Lower leg skin (tissue), 3 donors: Measurements from ENCODE around the gene CITED2.

Experiments
- POLR2A ChIP-seq, 2 donors: fragments of 450-650 bp; IDR thresholded peaks; one replicate each; pipeline ENCODE4 v1.6.1; 2016 to 2017; ENCODE audit warnings: antibody characterized with exemption in 2 of 2, mild to moderate bottlenecking in 1 of 2, moderate library complexity in 1 of 2
- TF ChIP-seq, protein P1 (sequence below), 3 donors: fragments of 450-650 bp; IDR thresholded peaks; one replicate each; pipeline ENCODE4 v1.5.1; 2016; ENCODE audit warnings: antibody characterized with exemption in 3 of 3, mild to moderate bottlenecking in 3 of 3, moderate library complexity in 2 of 3

DNA sequence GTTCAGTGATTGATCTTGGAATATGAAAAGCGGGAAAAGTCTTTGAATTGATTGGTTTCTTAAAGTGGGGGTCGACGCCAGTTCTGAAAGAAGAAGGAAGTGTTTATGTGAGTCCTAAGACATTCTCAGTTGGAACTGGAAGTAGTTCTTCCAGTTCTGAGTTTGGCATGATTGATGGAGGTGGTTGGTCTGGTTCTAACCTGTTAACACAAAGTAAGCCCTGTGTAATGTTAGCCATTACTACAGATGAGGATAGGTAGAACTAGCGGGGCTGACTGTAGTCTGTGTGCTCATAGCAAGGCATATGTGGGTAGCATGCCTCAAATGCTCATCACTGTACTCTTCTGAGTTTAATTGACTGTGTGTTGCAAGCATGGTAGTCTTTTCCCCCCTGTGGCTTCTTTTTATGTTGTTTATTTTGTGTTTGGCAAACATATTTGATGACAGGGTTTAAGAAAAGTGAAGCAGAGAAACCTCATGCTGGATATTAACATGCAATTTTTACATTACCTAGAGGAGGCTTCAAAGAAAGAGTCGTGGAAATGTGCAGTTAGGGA, 24.9 kb downstream of the CITED2 start:
- no peak for TF ChIP-seq POLR2A (IDR thresholded peaks at IDR 0.05)
- TF ChIP-seq, protein P1, sequence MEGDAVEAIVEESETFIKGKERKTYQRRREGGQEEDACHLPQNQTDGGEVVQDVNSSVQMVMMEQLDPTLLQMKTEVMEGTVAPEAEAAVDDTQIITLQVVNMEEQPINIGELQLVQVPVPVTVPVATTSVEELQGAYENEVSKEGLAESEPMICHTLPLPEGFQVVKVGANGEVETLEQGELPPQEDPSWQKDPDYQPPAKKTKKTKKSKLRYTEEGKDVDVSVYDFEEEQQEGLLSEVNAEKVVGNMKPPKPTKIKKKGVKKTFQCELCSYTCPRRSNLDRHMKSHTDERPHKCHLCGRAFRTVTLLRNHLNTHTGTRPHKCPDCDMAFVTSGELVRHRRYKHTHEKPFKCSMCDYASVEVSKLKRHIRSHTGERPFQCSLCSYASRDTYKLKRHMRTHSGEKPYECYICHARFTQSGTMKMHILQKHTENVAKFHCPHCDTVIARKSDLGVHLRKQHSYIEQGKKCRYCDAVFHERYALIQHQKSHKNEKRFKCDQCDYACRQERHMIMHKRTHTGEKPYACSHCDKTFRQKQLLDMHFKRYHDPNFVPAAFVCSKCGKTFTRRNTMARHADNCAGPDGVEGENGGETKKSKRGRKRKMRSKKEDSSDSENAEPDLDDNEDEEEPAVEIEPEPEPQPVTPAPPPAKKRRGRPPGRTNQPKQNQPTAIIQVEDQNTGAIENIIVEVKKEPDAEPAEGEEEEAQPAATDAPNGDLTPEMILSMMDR (IDR thresholded peaks at IDR 0.05): no peak
